Common myeloid progenitor, CD34-positive (primary cell): ENCODE results near the gene PKN1.
A peak's percentile ranks its signal among the peaks of the same experiment; 100 is the strongest.
"Not testable (repeated sequence)": the region's sequence is repeated elsewhere in the genome, so short reads cannot be mapped to it uniquely, and the experiment has no call there.

ENCODE experiments used
- CTCF ChIA-PET: fragments of 350-600 bp; sonication (Branson Sonifier 250); formaldehyde crosslinking; loops from one replicate; lab custom pipeline; 2021; ENCODE audit warnings: antibody characterized with exemption; lab: Charles Lee
- POLR2A ChIA-PET: fragments of 350-600 bp; sonication (Branson Sonifier 250); formaldehyde crosslinking; loops from one replicate; lab custom pipeline; 2021; ENCODE audit warnings: antibody characterized with exemption; lab: Charles Lee
- DNase-seq, 3 donors: peaks; one replicate each; pipeline versions ENCODE4 v3.0.0 to v3.0.0-alpha.2; 2013
- H3K27ac ChIP-seq, 2 experiments: 1 replicate in 1 of 2; 2 replicates in 1 of 2; pipeline ENCODE4 v1.7.0; 2013; ENCODE audit warnings: inconsistent platforms in 2 of 2, low read length in 2 of 2, mild to moderate bottlenecking in 2 of 2, low read depth in 1 of 2, moderate library complexity in 1 of 2; ENCODE audit not compliant: severe bottlenecking in 2 of 2, insufficient read depth in 1 of 2, poor library complexity in 1 of 2
- H3K27me3 ChIP-seq, 5 experiments: replicated peaks in 2 of 5; 1 replicate in 3 of 5; 2 replicates in 2 of 5; pipeline versions ENCODE4 v1.6.1 to v1.7.0; 2013; ENCODE audit warnings: low read length in 4 of 5, mild to moderate bottlenecking in 2 of 5, moderate library complexity in 2 of 5, inconsistent platforms in 1 of 5; ENCODE audit not compliant: insufficient read depth in 5 of 5, control insufficient read depth in 4 of 5
- H3K36me3 ChIP-seq, 4 experiments: 1 replicate in 2 of 4; 2 replicates in 2 of 4; pipeline versions ENCODE4 v1.6.1 to v1.7.0; 2013; ENCODE audit warnings: low read length in 3 of 4, control low read depth in 1 of 4, mild to moderate bottlenecking in 1 of 4; ENCODE audit not compliant: control insufficient read depth in 4 of 4, insufficient read depth in 4 of 4
- H3K4me1 ChIP-seq, 4 experiments: 1 replicate in 3 of 4; 2 replicates in 1 of 4; pipeline versions ENCODE4 v1.6.1 to v1.7.1; 2013; ENCODE audit warnings: low read length in 3 of 4, mild to moderate bottlenecking in 3 of 4, control low read depth in 1 of 4, inconsistent platforms in 1 of 4, moderate library complexity in 1 of 4; ENCODE audit not compliant: control insufficient read depth in 4 of 4, insufficient read depth in 4 of 4; ENCODE audit errors: control extremely low read depth in 1 of 4
- H3K4me3 ChIP-seq, 7 experiments: 1 replicate in 4 of 7; 2 replicates in 3 of 7; pipeline versions ENCODE4 v1.5.1 to v1.7.0; 2013; ENCODE audit warnings: mild to moderate bottlenecking in 7 of 7, low read length in 6 of 7, moderate library complexity in 6 of 7, inconsistent platforms in 2 of 7, low read depth in 2 of 7, control low read depth in 1 of 7; ENCODE audit not compliant: insufficient read depth in 4 of 7, control insufficient read depth in 1 of 7; ENCODE audit errors: extremely low read depth in 1 of 7
- H3K9me3 ChIP-seq, 5 experiments: 1 replicate in 4 of 5; 2 replicates in 1 of 5; pipeline versions ENCODE4 v1.6.1 to v1.7.1; 2013; ENCODE audit warnings: low read length in 4 of 5, mild to moderate bottlenecking in 2 of 5, inconsistent platforms in 1 of 5, low read depth in 1 of 5, moderate library complexity in 1 of 5; ENCODE audit not compliant: control insufficient read depth in 4 of 5, insufficient read depth in 2 of 5; ENCODE audit errors: control extremely low read depth in 1 of 5
- WGBS: methylation state at CpG from one replicate; pipeline ENCODE4 v1.1.5; 2013; ENCODE audit not compliant: insufficient coverage; 5-methylcytosine and 5-hydroxymethylcytosine counted together

Gene PKN1

GRCh38 chr19:14401468-14402195 is 31.5 kb upstream of the PKN1 start:
- Histone ChIP-seq H3K4me3 (no peak overlapping the region), H3K27ac (no peak overlapping the region), H3K9me3 (no peaks in the 10 kb centered on the region), H3K36me3 (peaks cover 5 to 76% (median 45%) of the 10 kb centered on the region in 4 experiments), H3K4me1 (peaks cover 0 to 6% (median 2%) of the 10 kb centered on the region in 4 experiments), H3K27me3 (no peaks in the 10 kb centered on the region)
- ChIA-PET POLR2A (interaction anchor here (0.6 kb wide), 1 partner anchor 359 kb away, joined by 3 read pairs; no protein-coding TSS in a partner anchor), CTCF (interaction anchor here (0.7 to 1.8 kb wide), 5 partner anchors 15 to 53 kb away, joined by 3 to 7 read pairs (median 4); partner anchors contain the start of gene ADGRE5)
- DNase-seq = no peak
- WGBS = 92% methylated on average over 17 of the region's 18 CpGs

GRCh38 chr19:14402332-14403144 is 30.6 kb upstream of the PKN1 start:
- CTCF ChIA-PET = interaction anchor here (0.8 to 2.7 kb wide), 6 partner anchors 11 to 54 kb away, joined by 3 to 12 read pairs (median 6); partner anchors contain the start of gene ADGRE5
- WGBS = 95% methylated on average over 23 of the region's 26 CpGs
- DNase-seq = no peak
- Histone ChIP-seq H3K4me1 (peaks cover 0 to 7% (median 2%) of the 10 kb centered on the region in 4 experiments), H3K27me3 (no peaks in the 10 kb centered on the region), H3K27ac (no peak overlapping the region), H3K36me3 (peaks cover 6 to 78% (median 51%) of the 10 kb centered on the region in 4 experiments), H3K4me3 (no peak overlapping the region), H3K9me3 (no peaks in the 10 kb centered on the region)
- POLR2A ChIA-PET = interaction anchor here (0.6 kb wide), 2 partner anchors 9 to 359 kb away, joined by 3 read pairs; no protein-coding TSS in a partner anchor

GRCh38 chr19:14403145-14403930 is 29.8 kb upstream of the PKN1 start:
- H3K4me1 ChIP-seq, H3K4me3 ChIP-seq, H3K27ac ChIP-seq, DNase-seq, H3K27me3 ChIP-seq, H3K9me3 ChIP-seq: not testable (repeated sequence)
- POLR2A ChIA-PET = interaction anchor here (0.6 to 1.3 kb wide), 2 partner anchors 9 to 31 kb away, joined by 3 to 6 read pairs; no protein-coding TSS in a partner anchor
- peaks cover 9 to 82% (median 57%) of the 10 kb centered on the region in 4 experiments for H3K36me3 ChIP-seq
- CTCF ChIA-PET = interaction anchor here (0.8 to 2.7 kb wide), 3 partner anchors 11 to 44 kb away, joined by 3 to 12 read pairs (median 6); no protein-coding TSS in a partner anchor
- WGBS = 98% methylated on average over 10 of the region's 15 CpGs

GRCh38 chr19:14404312-14404711 is 28.8 kb upstream of the PKN1 start:
- Histone ChIP-seq H3K27ac (no peak overlapping the region), H3K4me1 (peaks cover 0 to 7% (median 2%) of the 10 kb centered on the region in 4 experiments), H3K36me3 (peaks cover 10 to 85% (median 62%) of the 10 kb centered on the region in 4 experiments), H3K27me3 (no peaks in the 10 kb centered on the region), H3K4me3 (no peak overlapping the region), H3K9me3 (no peaks in the 10 kb centered on the region)
- POLR2A ChIA-PET = interaction anchor here (0.6 to 2.3 kb wide), 6 partner anchors 8 to 47 kb away, joined by 3 to 7 read pairs (median 5); partner anchors contain the start of gene ADGRE5
- no peak for DNase-seq
- CTCF ChIA-PET = interaction anchor here (0.6 to 2.7 kb wide), 5 partner anchors 12 to 254 kb away, joined by 3 to 12 read pairs (median 4); no protein-coding TSS in a partner anchor
- WGBS = 95% methylated on average over 9 of the region's 9 CpGs

- Histone ChIP-seq H3K4me1 (peaks cover 0 to 7% (median 2%) of the 10 kb centered on the region in 4 experiments), H3K27ac (no peak overlapping the region), H3K9me3 (no peaks in the 10 kb centered on the region), H3K27me3 (no peaks in the 10 kb centered on the region), H3K4me3 (peak overlapping the region in 1 of 7 experiments; percentile 33), H3K36me3 (peaks cover 18 to 89% (median 71%) of the 10 kb centered on the region in 4 experiments)
- CTCF ChIA-PET = interaction anchor here (1.0 to 2.9 kb wide), 12 partner anchors 10 to 255 kb away, joined by 3 to 19 read pairs (median 3); partner anchors contain the start of gene ADGRE5
- 93% methylated on average over 6 of the region's 6 CpGs for WGBS
- no peak for DNase-seq
- POLR2A ChIA-PET = interaction anchor here (0.7 to 2.3 kb wide), 10 partner anchors 11 to 1671 kb away, joined by 3 to 7 read pairs (median 6); partner anchors contain the start of genes ADGRE5, ASF1B and TPM4
Measured at GRCh38 chr19:14405380-14405757, 27.7 kb upstream of the PKN1 start.
